ENCODE results near the gene BLOC1S3. TPM values are rescaled to one million over a fixed set of nuclear protein-coding genes. Genes with fewer than 3 reads are reported as not detected.

The BLOC1S3 gene
- total RNA-seq, 2 experiments from 2014 or later = 8.1 to 13.8 TPM

DNA sequence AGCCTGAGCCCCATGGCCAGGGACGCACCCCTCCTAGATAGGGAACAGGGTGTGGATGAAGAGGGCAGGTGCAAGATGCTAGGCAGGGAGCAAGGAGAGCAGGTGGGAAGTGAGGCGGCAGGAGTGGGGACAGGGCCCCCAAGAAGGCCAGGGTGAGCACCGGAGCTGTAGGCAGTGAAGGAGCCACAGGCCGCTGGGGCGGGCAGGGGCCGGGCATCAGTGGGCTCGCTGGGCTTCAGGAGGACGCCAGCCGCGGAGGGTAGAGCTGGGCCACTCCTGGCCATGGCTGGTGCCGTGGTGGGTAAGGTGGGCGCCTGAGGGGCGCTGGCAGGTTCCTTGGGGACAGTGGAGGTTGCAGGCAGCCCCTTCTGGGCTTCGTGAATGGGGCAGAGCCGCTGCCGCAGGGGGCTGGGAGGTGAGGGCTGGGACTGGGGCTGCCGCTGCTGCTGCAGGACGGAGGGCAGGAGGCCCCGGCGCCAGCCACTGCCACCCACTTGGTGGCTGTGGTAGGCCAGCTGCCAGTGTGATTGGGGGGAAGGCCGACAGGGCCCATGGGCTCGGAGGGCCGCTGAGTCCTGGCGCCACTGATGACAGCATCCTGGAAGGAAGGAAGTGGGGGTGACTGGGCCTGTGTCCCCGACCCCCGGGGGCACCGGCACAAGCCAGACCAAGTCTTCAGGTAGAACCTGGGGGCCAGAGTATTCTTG, 19.9 kb upstream of the BLOC1S3 start:
- CTCF ChIA-PET (ENCODE audit: unreplicated experiment) = no interaction called here
- DNase-seq (ENCODE audit: low spot score) = no peak

GRCh38 chr19:45159210-45159970, 19.2 kb upstream of the BLOC1S3 start:
- H3K4me1 ChIP-seq (ENCODE audit: insufficient read depth, low read length, poor library complexity, severe bottlenecking) = peaks cover 8% of the 10 kb centered on the region
- no peaks in the 10 kb centered on the region for H4K20me1 ChIP-seq (ENCODE audit: insufficient read depth, low read length)
- H3K36me3 ChIP-seq (ENCODE audit: insufficient read depth, low read length) = no peaks in the 10 kb centered on the region
- no peaks in the 10 kb centered on the region for H3K79me2 ChIP-seq (ENCODE audit: insufficient read depth, low read depth, low read length)
- H3K4me2 ChIP-seq (ENCODE audit: low read length) = no peak overlapping the region
- no TSS peak for BruUV-seq (replicated peaks)
- H3K9me3 ChIP-seq (ENCODE audit: low read length) = no peaks in the 10 kb centered on the region
- ChIA-PET CTCF (ENCODE audit: unreplicated experiment) (no interaction called here), POLR2A (no interaction called here)
- TF ChIP-seq EZH2phosphoT487 (IDR thresholded peaks at IDR 0.05; ENCODE audit: borderline replicate concordance, low read depth, low read length) = no peak
- TF ChIP-seq, protein P1, sequence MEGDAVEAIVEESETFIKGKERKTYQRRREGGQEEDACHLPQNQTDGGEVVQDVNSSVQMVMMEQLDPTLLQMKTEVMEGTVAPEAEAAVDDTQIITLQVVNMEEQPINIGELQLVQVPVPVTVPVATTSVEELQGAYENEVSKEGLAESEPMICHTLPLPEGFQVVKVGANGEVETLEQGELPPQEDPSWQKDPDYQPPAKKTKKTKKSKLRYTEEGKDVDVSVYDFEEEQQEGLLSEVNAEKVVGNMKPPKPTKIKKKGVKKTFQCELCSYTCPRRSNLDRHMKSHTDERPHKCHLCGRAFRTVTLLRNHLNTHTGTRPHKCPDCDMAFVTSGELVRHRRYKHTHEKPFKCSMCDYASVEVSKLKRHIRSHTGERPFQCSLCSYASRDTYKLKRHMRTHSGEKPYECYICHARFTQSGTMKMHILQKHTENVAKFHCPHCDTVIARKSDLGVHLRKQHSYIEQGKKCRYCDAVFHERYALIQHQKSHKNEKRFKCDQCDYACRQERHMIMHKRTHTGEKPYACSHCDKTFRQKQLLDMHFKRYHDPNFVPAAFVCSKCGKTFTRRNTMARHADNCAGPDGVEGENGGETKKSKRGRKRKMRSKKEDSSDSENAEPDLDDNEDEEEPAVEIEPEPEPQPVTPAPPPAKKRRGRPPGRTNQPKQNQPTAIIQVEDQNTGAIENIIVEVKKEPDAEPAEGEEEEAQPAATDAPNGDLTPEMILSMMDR (conservative IDR thresholded peaks at IDR 0.05; ENCODE audit: low read length) = no peak
- no peak overlapping the region for H3K27ac ChIP-seq (ENCODE audit: low read depth, low read length, poor library complexity, severe bottlenecking)
- no peak for DNase-seq (ENCODE audit: low spot score)
- H3K9me2 ChIP-seq (ENCODE audit: insufficient read depth, low read length) = no peaks in the 10 kb centered on the region
- no peak overlapping the region for H2AFZ ChIP-seq (ENCODE audit: low read length)
- no peak overlapping the region for H3K4me3 ChIP-seq (ENCODE audit: low read depth, low read length, poor library complexity, severe bottlenecking)
- intact Hi-C loops (cut with micrococcal nuclease; ENCODE audit: unreplicated experiment) = no loop called here

More for the DNA sequence above, 19.9 kb upstream of the BLOC1S3 start:
- POLR2A ChIA-PET = no interaction called here
- no TSS peak for BruUV-seq (replicated peaks)
- no peak overlapping the region for H2AFZ ChIP-seq (ENCODE audit: low read length)
- no peak overlapping the region for H3K4me3 ChIP-seq (ENCODE audit: low read depth, low read length, poor library complexity, severe bottlenecking)
- H3K4me1 ChIP-seq (ENCODE audit: insufficient read depth, low read length, poor library complexity, severe bottlenecking) = peaks cover 5% of the 10 kb centered on the region
- intact Hi-C loops (cut with micrococcal nuclease; ENCODE audit: unreplicated experiment) = no loop called here
- H4K20me1 ChIP-seq (ENCODE audit: insufficient read depth, low read length) = no peaks in the 10 kb centered on the region
- H3K27ac ChIP-seq (ENCODE audit: low read depth, low read length, poor library complexity, severe bottlenecking) = no peak overlapping the region
- TF ChIP-seq EZH2phosphoT487 (IDR thresholded peaks at IDR 0.05; ENCODE audit: borderline replicate concordance, low read depth, low read length) = no peak
- TF ChIP-seq, protein P1 (conservative IDR thresholded peaks at IDR 0.05; ENCODE audit: low read length) = no peak
- H3K79me2 ChIP-seq (ENCODE audit: insufficient read depth, low read depth, low read length) = no peaks in the 10 kb centered on the region
- no peak overlapping the region for H3K4me2 ChIP-seq (ENCODE audit: low read length)
- H3K9me3 ChIP-seq (ENCODE audit: low read length) = no peaks in the 10 kb centered on the region
- H3K9me2 ChIP-seq (ENCODE audit: insufficient read depth, low read length) = no peaks in the 10 kb centered on the region
- H3K36me3 ChIP-seq (ENCODE audit: insufficient read depth, low read length) = no peaks in the 10 kb centered on the region

DNA sequence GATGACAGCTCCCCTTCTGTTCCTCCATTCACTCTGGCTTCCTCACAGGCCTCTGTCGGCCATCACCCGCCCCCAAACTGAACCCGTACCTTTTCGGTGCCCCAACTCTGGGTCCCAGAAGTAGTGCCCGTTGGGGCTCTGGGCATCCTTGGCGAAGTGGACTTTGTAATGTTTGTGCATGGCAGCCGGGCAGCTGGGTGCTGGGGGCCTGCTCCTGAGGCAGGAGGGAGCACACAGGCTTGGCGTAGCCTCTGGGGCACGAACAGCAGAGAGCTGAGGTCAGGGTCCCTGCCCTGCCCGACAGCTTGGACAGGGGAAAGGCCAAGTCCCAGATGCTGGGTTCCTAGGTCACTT, 18.6 kb upstream of the BLOC1S3 start:
- H3K9me2 ChIP-seq (ENCODE audit: insufficient read depth, low read length) = no peaks in the 10 kb centered on the region
- TF ChIP-seq, protein P1 (conservative IDR thresholded peaks at IDR 0.05; ENCODE audit: low read length) = no peak
- TF ChIP-seq EZH2phosphoT487 (IDR thresholded peaks at IDR 0.05; ENCODE audit: borderline replicate concordance, low read depth, low read length) = no peak
- DNase-seq (ENCODE audit: low spot score) = no peak
- H3K4me2 ChIP-seq (ENCODE audit: low read length) = no peak overlapping the region
- intact Hi-C loops (cut with micrococcal nuclease; ENCODE audit: unreplicated experiment) = no loop called here
- no peak overlapping the region for H3K27ac ChIP-seq (ENCODE audit: low read depth, low read length, poor library complexity, severe bottlenecking)
- CTCF ChIA-PET (ENCODE audit: unreplicated experiment) = no interaction called here
- no peaks in the 10 kb centered on the region for H3K36me3 ChIP-seq (ENCODE audit: insufficient read depth, low read length)
- H3K4me3 ChIP-seq (ENCODE audit: low read depth, low read length, poor library complexity, severe bottlenecking) = no peak overlapping the region
- H4K20me1 ChIP-seq (ENCODE audit: insufficient read depth, low read length) = no peaks in the 10 kb centered on the region
- H2AFZ ChIP-seq (ENCODE audit: low read length) = no peak overlapping the region
- H3K9me3 ChIP-seq (ENCODE audit: low read length) = no peaks in the 10 kb centered on the region
- POLR2A ChIA-PET = no interaction called here
- BruUV-seq (replicated peaks) = no TSS peak
- H3K4me1 ChIP-seq (ENCODE audit: insufficient read depth, low read length, poor library complexity, severe bottlenecking) = peaks cover 14% of the 10 kb centered on the region
- no peaks in the 10 kb centered on the region for H3K79me2 ChIP-seq (ENCODE audit: insufficient read depth, low read depth, low read length)

All from OCI-LY7 (cell line).